Panc1 (cell line): ENCODE data around the gene RIMS1.

Experiments
- POLR2AphosphoS5 ChIP-seq: IDR thresholded peaks from 2 replicates; pipeline ENCODE4 v1.6.1; 2012; ENCODE audit warnings: mild to moderate bottlenecking, low read depth, low read length, moderate library complexity
- TF ChIP-seq, protein P1 (sequence below): fragments of 450-650 bp; IDR thresholded peaks from 2 replicates; pipeline ENCODE4 v1.5.1; 2017; ENCODE audit warnings: mild to moderate bottlenecking

DNA sequence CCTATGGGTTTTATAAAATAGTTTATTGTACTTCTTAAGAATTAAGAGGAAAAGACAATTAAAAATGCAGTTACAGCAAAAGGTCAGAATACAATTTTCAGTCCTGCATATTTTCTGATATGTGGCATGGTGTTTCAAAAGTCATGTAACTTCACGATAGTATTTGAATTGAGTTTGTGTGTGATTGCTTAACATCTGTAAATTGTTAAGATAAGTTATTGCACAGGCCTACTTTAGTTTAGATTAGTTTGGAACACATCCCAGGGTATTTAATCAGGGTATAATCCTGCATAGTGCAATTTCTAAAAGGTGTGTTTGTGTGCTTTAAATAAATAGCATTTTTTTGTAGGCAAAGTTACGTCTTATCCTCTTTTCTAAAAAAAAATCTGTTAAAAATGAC, 289.6 kb downstream of the RIMS1 start:
- no peak for TF ChIP-seq POLR2AphosphoS5
- TF ChIP-seq, protein P1, sequence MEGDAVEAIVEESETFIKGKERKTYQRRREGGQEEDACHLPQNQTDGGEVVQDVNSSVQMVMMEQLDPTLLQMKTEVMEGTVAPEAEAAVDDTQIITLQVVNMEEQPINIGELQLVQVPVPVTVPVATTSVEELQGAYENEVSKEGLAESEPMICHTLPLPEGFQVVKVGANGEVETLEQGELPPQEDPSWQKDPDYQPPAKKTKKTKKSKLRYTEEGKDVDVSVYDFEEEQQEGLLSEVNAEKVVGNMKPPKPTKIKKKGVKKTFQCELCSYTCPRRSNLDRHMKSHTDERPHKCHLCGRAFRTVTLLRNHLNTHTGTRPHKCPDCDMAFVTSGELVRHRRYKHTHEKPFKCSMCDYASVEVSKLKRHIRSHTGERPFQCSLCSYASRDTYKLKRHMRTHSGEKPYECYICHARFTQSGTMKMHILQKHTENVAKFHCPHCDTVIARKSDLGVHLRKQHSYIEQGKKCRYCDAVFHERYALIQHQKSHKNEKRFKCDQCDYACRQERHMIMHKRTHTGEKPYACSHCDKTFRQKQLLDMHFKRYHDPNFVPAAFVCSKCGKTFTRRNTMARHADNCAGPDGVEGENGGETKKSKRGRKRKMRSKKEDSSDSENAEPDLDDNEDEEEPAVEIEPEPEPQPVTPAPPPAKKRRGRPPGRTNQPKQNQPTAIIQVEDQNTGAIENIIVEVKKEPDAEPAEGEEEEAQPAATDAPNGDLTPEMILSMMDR: no peak
